GM23248 (cell line): ENCODE measurements around the gene SHH. TPM values are rescaled to one million over a fixed set of nuclear protein-coding genes. Genes with fewer than 3 reads are reported as not detected.

Experiments used
- DNase-seq: peaks from one replicate; pipeline ENCODE4 v3.0.0-alpha.2; 2015
- H2AFZ ChIP-seq: fragments of 200-600 bp; sonication (generic); 2 replicates; pipeline ENCODE4 v1.6.1; 2016; ENCODE audit warnings: antibody characterized with exemption
- H3F3A ChIP-seq: fragments of 200-600 bp; sonication (generic); 2 replicates; pipeline ENCODE4 v1.6.1; 2016; ENCODE audit warnings: mild to moderate bottlenecking, antibody characterized with exemption, mixed run types; ENCODE audit not compliant: insufficient read depth
- H3K27ac ChIP-seq: fragments of 200-600 bp; sonication (generic); 2 replicates; pipeline ENCODE4 v1.5.1; 2016; ENCODE audit warnings: mild to moderate bottlenecking
- H3K27me3 ChIP-seq: fragments of 200-600 bp; sonication (generic); replicated peaks from 2 replicates; pipeline ENCODE4 v1.6.1; 2016; ENCODE audit warnings: mild to moderate bottlenecking; ENCODE audit not compliant: insufficient read depth
- H3K36me3 ChIP-seq: fragments of 200-600 bp; sonication (generic); 2 replicates; pipeline ENCODE4 v1.6.1; 2016; ENCODE audit warnings: low read depth, mild to moderate bottlenecking
- H3K4me1 ChIP-seq: fragments of 200-600 bp; sonication (generic); 2 replicates; pipeline ENCODE4 v1.6.1; 2016; ENCODE audit warnings: mild to moderate bottlenecking; ENCODE audit not compliant: insufficient read depth
- H3K4me2 ChIP-seq: fragments of 200-600 bp; sonication (generic); one replicate; pipeline ENCODE4 v1.6.1; 2016; ENCODE audit warnings: mild to moderate bottlenecking; ENCODE audit not compliant: unreplicated experiment
- H3K4me3 ChIP-seq: fragments of 200-600 bp; sonication (generic); 2 replicates; pipeline ENCODE4 v1.5.1; 2016; ENCODE audit warnings: mild to moderate bottlenecking
- H3K79me2 ChIP-seq: fragments of 200-600 bp; sonication (generic); 2 replicates; pipeline ENCODE4 v1.6.1; 2016; ENCODE audit warnings: mild to moderate bottlenecking; ENCODE audit not compliant: insufficient read depth
- H3K9ac ChIP-seq: fragments of 200-600 bp; sonication (generic); 2 replicates; pipeline ENCODE4 v1.6.1; 2016; ENCODE audit warnings: mild to moderate bottlenecking
- H3K9me2 ChIP-seq: fragments of 200-600 bp; sonication (generic); 2 replicates; pipeline ENCODE4 v1.6.1; 2016; ENCODE audit warnings: mixed run types, mild to moderate bottlenecking, moderate library complexity; ENCODE audit not compliant: insufficient read depth
- H3K9me3 ChIP-seq: fragments of 200-600 bp; sonication (generic); one replicate; pipeline ENCODE4 v1.6.1; 2017; ENCODE audit warnings: low read depth
- H4K20me1 ChIP-seq: fragments of 200-600 bp; sonication (generic); 2 replicates; pipeline ENCODE4 v1.6.0; 2016; ENCODE audit not compliant: insufficient read depth
- EZH2 ChIP-seq: fragments of 200-600 bp; sonication (generic); IDR thresholded peaks from 2 replicates; pipeline ENCODE4 v1.6.1; 2018; ENCODE audit warnings: antibody characterized with exemption, mild to moderate bottlenecking; ENCODE audit not compliant: insufficient read depth, poor library complexity, severe bottlenecking
- EZH2phosphoT487 ChIP-seq: fragments of 200-600 bp; sonication (generic); IDR thresholded peaks from 2 replicates; pipeline ENCODE4 v1.6.1; 2018; ENCODE audit warnings: antibody characterized with exemption, moderate library complexity, mild to moderate bottlenecking, low read depth; ENCODE audit not compliant: insufficient read depth
- WGBS, 2 experiments: methylation state at CpG; one replicate each; pipeline ENCODE4 v1.1.6; 2015 to 2017; ENCODE audit warnings: low lambda C conversion rate in 2 of 2, low coverage in 1 of 2; ENCODE audit errors: missing lambda C conversion rate in 2 of 2; 5-methylcytosine and 5-hydroxymethylcytosine counted together
- in situ Hi-C: fragments of 300-500 bp; cut with MboI; formaldehyde crosslinking; loops from 2 replicates; pipeline ENCODE4 v1.15.0; 2020
- polyA plus RNA-seq: library from polyadenylated mRNA; unstranded; fragments of >200 nt; fragmentation: Nextera tagmentation; extraction: Ambion mirVana; gene quantifications from 2 replicates; pipeline ENCODE4 v1.2.1, GENCODE V29; 2016
- total RNA-seq: library from RNA; depleted of rRNA; stranded (reverse); fragments of >200 nt; shearing (Covaris generic); gene quantifications from 2 replicates; pipeline ENCODE4 v1.2.3, GENCODE V29; 2014

Gene SHH
- total and polyA plus RNA-seq, 2 experiments from 2014 or later = not detected

- Histone ChIP-seq H3K9me2 (no peaks in the 10 kb centered on the region), H4K20me1 (no peaks in the 10 kb centered on the region), H3K79me2 (no peaks in the 10 kb centered on the region), H3K4me1 (0 out of 2 replicates have a peak, but pooled peaks cover 9% of the 10 kb centered on the region), H3K9ac (no peak overlapping the region), H3K4me2 (no peak overlapping the region), H3F3A (no peaks in the 10 kb centered on the region), H3K27me3 (peaks cover 72% of the 10 kb centered on the region), H3K9me3 (no peaks in the 10 kb centered on the region), H2AFZ (no peak overlapping the region), H3K4me3 (no peak overlapping the region), H3K27ac (no peak overlapping the region), H3K36me3 (no peaks in the 10 kb centered on the region)
- WGBS, 2 experiments = 20 to 23% methylated on average over 16 to 19 of the region's 19 CpGs
- TF ChIP-seq EZH2 (no peak), EZH2phosphoT487 (no peak)
- DNase-seq = no peak
- in situ Hi-C loops = no loop called here
These were observed 5.1 kb downstream of the SHH start for GRCh38 chr7:155807065-155807671.

- H3K27me3 ChIP-seq = peaks cover 72% of the 10 kb centered on the region
- peak overlapping the region; percentile 64 for H2AFZ ChIP-seq
- H3F3A ChIP-seq = no peaks in the 10 kb centered on the region
- no peak overlapping the region for H3K27ac ChIP-seq
- no peak overlapping the region for H3K4me2 ChIP-seq
- WGBS, 2 experiments = 12 to 13% methylated on average over 46 to 47 of the region's 47 CpGs
- TF ChIP-seq EZH2phosphoT487 (no peak), EZH2 (peak; percentile 24)
- no peak overlapping the region for H3K9ac ChIP-seq
- H3K9me3 ChIP-seq = no peaks in the 10 kb centered on the region
- in situ Hi-C loops = no loop called here
- no peaks in the 10 kb centered on the region for H4K20me1 ChIP-seq
- H3K9me2 ChIP-seq = no peaks in the 10 kb centered on the region
- no peaks in the 10 kb centered on the region for H3K79me2 ChIP-seq
- H3K4me3 ChIP-seq = peak overlapping the region; percentile 63; the same call in 1 of the 2 replicates
- no peaks in the 10 kb centered on the region for H3K36me3 ChIP-seq
- 0 out of 2 replicates have a peak, but pooled peaks cover 7% of the 10 kb centered on the region for H3K4me1 ChIP-seq
- peak; percentile 35 for DNase-seq
These were observed 6.0 kb downstream of the SHH start for GRCh38 chr7:155806096-155806871.

GRCh38 chr7:155805826-155806095 is 6.5 kb downstream of the SHH start:
- Histone ChIP-seq H3K27me3 (peaks cover 72% of the 10 kb centered on the region), H3K27ac (no peak overlapping the region), H4K20me1 (no peaks in the 10 kb centered on the region), H3K9me2 (no peaks in the 10 kb centered on the region), H3K4me2 (peak overlapping the region; percentile 78), H3K79me2 (no peaks in the 10 kb centered on the region), H3K4me1 (0 out of 2 replicates have a peak, but pooled peaks cover 7% of the 10 kb centered on the region), H3K36me3 (no peaks in the 10 kb centered on the region), H3K4me3 (peak overlapping the region; percentile 63), H3K9me3 (no peaks in the 10 kb centered on the region), H2AFZ (peak overlapping the region; percentile 64), H3F3A (no peaks in the 10 kb centered on the region), H3K9ac (no peak overlapping the region)
- WGBS, 2 experiments = 1 to 2% methylated on average over 15 to 17 of the region's 18 CpGs
- DNase-seq = no peak
- TF ChIP-seq EZH2phosphoT487 (no peak), EZH2 (peak; percentile 6)
- in situ Hi-C loops = no loop called here

GRCh38 chr7:155804897-155805825 is 7.1 kb downstream of the SHH start:
- 1 to 2% methylated on average over 48 to 76 of the region's 91 CpGs for WGBS, 2 experiments
- Histone ChIP-seq H3K4me2 (peak overlapping the region; percentile 78), H3K4me1 (0 out of 2 replicates have a peak, but pooled peaks cover 7% of the 10 kb centered on the region), H2AFZ (peak overlapping the region; percentile 64), H3K79me2 (no peaks in the 10 kb centered on the region), H3K9me3 (no peaks in the 10 kb centered on the region), H3K9ac (no peak overlapping the region), H3K36me3 (no peaks in the 10 kb centered on the region), H3K9me2 (no peaks in the 10 kb centered on the region), H3K4me3 (peak overlapping the region; percentile 63), H4K20me1 (no peaks in the 10 kb centered on the region), H3K27ac (no peak overlapping the region), H3K27me3 (peaks cover 71% of the 10 kb centered on the region), H3F3A (no peaks in the 10 kb centered on the region)
- DNase-seq = peak; percentile 84
- in situ Hi-C loops = no loop called here
- TF ChIP-seq EZH2phosphoT487 (no peak), EZH2 (no peak)
